ENCODE data around the gene ZSCAN5B.
"Not testable (repeated sequence)": the region's sequence is repeated elsewhere in the genome, so short reads cannot be mapped to it uniquely, and the experiment has no call there.

ZSCAN5B gene

DNA sequence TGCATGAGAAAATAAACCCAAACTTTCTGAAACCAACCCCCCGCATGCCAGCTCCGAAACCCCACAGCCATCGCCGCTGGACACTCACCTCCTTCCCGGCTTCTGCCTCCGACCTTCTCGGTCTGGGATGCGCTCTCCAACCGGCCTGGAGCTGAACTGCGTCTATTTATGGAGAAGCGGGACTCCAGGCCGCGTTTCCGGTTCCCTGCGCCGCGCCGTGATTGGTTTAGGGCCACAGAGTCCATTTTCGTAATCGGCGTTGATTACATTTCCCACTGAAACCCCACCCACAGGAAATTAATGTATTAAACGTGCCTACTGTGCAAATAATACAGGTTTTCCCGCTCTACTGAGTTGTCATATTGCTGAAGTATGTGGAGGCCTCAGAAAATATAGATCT lies at the start of gene ZSCAN5B:
Gene ZSCAN5B (minus strand): TSS at position 138 of the 400 bp plus-strand sequence. CDS start 4,731 bp downstream, outside the sequence.
- not testable (repeated sequence) for DNase-seq (ENCODE audit: low read depth, low spot score)

DNA sequence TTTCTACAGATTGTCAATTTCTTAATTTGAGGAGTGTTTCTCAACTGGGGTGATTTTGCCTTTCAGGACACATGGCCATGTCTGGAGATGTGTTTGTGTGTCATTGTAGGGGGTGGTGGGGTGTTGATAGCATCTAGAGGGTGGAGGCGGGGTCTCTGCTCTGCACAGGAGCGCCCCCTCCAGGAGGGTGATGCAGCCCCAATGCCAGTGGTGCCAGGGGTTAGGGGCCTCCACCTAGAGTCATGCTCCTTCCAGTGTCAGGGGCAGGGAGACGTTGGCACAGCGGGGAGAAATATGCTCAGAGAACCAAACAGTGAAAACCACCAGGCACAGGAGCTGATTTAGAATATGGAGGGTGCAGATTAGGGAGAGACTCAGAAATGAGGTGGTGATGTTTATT lies 48.2 kb upstream of the ZSCAN5B start:
- DNase-seq (ENCODE audit: low read depth, low spot score), result not testable (repeated sequence)

- DNase-seq (ENCODE audit: low read depth, low spot score), result no peak
These were observed 47.6 kb upstream of the ZSCAN5B start for GRCh38 chr19:56245121-56245740.

- DNase-seq (ENCODE audit: low read depth, low spot score), result no peak
These were observed 25.9 kb upstream of the ZSCAN5B start for GRCh38 chr19:56223481-56223880.

DNA sequence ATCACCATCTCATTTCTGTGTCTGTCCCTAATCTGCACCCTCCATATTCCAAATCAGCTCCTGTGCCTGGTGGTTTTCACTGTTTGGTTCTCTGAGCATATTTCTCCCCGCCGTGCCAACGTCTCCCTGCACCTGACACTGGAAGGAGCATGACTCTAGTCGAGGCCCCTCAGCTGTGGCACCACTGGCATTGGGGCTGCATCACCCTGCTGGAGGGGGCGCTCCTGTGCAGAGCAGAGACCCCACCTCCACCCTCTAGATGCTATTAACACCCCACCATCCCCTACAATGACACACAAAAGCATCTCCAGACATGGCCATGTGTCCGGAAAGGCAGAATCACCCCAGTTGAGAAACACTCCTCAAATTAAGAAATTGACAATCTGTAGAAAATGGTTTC lies 25.3 kb upstream of the ZSCAN5B start:
- DNase-seq (ENCODE audit: low read depth, low spot score), result no peak

DNA sequence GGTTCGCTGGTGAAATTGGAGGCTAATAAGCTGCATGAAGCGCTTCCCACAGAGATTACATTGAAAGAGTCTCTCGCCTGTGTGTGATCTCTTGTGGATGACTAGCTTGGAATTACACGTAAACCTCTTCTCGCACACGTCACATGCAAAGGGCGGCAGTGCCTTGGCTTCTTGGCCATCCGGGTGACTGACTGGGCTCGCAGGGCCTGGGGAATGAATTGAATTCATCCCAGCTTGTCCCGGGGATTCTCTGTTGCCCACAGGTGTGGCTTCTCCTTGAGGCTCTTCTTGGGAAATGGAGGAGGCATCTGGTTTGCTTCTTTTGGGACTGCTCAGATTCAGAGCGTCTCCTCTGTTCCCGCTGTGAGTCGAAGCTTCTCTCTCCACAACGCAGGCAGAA lies 24.3 kb upstream of the ZSCAN5B start:
- DNase-seq (ENCODE audit: low read depth, low spot score), result no peak

- not testable (repeated sequence) for DNase-seq (ENCODE audit: low read depth, low spot score)
These were observed 23.9 kb upstream of the ZSCAN5B start for GRCh38 chr19:56221442-56221841.

GRCh38 chr19:56218961-56219360 lies 21.4 kb upstream of the ZSCAN5B start:
- DNase-seq (ENCODE audit: low read depth, low spot score), result no peak

- DNase-seq (ENCODE audit: low read depth, low spot score), result no peak
These were observed 19.7 kb upstream of the ZSCAN5B start for GRCh38 chr19:56217039-56217949.

GRCh38 chr19:56211718-56212117 lies 14.1 kb upstream of the ZSCAN5B start:
- DNase-seq (ENCODE audit: low read depth, low spot score), result no peak

DNA sequence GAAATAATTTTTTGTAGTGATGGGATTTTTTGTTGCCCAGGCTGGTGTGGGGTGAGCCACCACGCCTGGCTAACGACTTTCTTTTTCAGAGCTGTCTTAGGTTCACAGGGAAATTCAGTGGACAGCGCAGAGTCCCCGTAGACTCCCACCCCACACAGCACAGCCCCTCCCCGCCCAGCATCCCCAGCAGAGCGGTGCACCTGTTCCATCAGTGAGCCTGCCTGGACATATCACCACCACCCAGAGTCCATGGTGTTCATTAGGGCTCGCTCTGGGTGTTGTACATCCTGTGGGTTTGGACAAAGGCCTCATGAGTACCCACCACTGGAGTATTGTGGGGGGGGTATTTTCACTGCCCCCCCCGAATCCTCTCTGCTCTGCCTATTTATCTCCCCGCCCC lies 12.5 kb upstream of the ZSCAN5B start:
- DNase-seq (ENCODE audit: low read depth, low spot score), result not testable (repeated sequence)

GRCh38 chr19:56209091-56209490 lies 11.5 kb upstream of the ZSCAN5B start:
- DNase-seq (ENCODE audit: low read depth, low spot score), result no peak

DNA sequence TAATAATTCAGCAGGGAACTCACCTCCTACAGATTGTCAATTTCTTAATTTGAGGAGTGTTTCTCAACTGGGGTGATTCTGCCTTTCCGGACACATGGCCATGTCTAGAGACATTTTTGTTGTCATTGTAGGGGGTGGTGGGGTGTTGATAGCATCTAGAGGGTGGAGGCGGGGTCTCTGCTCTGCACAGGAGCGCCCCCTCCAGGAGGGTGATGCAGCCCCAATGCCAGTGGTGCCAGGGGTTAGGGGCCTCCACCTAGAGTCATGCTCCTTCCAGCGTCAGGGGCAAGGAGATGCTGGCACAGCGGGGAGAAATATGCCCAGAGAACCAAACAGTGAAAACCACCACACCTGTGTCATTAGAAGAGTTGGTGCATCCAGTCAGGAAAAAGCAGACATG lies 10.0 kb upstream of the ZSCAN5B start:
- not testable (repeated sequence) for DNase-seq (ENCODE audit: low read depth, low spot score)

DNA sequence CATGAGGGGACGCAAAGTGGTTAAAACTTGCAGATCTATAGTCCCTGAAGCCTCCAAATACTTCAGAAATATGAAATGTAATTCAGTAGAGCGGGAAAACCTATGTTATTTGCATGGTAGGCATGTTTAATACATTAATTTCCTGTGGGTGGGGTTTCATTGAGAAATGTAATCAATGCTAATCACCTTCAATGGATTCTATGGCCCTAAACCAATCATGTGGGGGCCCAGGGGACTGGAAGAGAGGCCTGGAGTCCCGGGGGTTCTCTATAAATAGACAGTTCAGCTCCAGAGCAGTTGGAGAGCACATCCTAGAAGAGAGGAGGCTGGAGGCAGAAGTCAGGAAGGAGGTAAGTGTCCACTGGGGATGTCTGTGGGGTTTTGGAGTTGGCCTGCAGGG lies 4.4 kb upstream of the ZSCAN5B start, which contains the start of gene ZSCAN5C:
Gene ZSCAN5C (plus strand): TSS at position 301 of the 400 bp plus-strand sequence. CDS start 3,641 bp downstream, outside the sequence.
- DNase-seq (ENCODE audit: low read depth, low spot score), result no peak

DNA sequence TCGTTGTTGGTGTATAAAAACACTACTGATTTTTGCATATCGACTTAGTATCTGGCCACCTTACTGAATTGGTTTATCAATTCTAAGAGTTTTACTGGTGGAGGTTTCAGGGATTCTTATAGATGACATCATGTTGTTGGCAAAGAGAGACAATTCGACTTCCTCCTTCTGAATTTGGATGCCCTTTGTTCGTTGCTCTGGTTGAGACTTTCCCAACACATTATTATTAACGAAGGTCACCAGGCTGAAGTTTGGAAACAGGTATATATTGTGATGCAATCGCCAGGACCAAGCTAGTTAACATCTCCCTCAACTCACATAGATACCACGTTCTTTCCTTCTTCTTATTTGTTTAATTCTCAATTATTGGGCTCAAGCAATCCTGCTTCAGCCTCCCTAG lies 2.1 kb upstream of the ZSCAN5B start:
- no peak for DNase-seq (ENCODE audit: low read depth, low spot score)

- no peak for DNase-seq (ENCODE audit: low read depth, low spot score)
These were observed 3.5 kb downstream of the ZSCAN5B start for GRCh38 chr19:56193981-56194640.

GRCh38 chr19:56191711-56192110 lies 5.9 kb downstream of the ZSCAN5B start:
- no peak for DNase-seq (ENCODE audit: low read depth, low spot score)

DNA sequence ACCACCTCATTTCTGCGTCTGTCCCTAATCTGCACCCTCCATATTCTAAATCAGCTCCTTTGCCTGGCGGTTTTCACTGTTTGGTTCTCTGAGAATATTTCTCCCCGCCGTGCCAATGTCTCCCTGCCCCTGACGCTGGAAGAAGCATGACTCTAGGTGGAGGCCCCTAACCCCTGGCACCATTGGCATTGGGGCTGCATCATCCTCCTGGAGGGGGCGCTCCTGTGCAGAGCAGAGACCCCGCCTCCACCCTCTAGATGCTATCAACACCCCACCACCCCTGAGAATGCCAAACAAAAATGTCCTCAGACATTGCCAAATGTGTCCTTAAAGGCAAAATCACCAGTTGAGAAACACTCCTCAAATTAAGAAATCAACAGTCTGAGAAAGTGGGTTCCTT lies 6.5 kb downstream of the ZSCAN5B start:
- DNase-seq (ENCODE audit: low read depth, low spot score), result no peak

- DNase-seq (ENCODE audit: low read depth, low spot score), result no peak
These were observed 7.8 kb downstream of the ZSCAN5B start for GRCh38 chr19:56189785-56190184.

DNA sequence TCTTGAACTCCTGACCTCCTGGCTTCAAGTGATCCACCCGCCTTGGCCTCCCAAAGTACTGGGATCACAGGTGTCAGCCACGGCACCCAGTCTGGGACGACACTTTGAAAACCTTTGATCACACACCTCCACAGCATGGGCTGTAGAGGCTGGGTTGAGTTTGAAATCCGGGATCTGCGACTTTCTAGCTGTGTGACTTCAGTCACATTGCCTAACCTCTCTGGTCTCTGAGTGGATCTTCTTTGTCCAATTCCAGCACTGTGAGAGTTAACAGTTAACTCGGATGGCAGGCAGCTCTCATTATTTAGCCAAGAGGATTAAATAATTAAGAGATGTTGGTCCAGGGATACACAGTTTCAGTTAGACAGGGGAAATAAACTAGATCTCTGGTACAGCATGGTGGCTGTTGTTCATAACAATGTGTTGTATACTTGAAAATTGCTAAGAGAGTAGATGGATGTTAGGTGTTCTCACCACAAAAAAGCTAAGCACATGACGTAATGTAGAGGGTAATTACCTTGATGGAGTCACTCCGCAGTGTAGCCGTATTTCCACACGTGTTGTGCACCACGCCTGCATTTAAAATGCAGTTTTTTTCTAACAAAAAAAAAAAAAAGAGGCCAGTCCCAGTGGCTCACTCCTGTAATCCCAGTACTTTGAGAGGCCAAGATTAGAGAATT lies 19.9 kb downstream of the ZSCAN5B start:
- DNase-seq (ENCODE audit: low read depth, low spot score), result no peak

DNA sequence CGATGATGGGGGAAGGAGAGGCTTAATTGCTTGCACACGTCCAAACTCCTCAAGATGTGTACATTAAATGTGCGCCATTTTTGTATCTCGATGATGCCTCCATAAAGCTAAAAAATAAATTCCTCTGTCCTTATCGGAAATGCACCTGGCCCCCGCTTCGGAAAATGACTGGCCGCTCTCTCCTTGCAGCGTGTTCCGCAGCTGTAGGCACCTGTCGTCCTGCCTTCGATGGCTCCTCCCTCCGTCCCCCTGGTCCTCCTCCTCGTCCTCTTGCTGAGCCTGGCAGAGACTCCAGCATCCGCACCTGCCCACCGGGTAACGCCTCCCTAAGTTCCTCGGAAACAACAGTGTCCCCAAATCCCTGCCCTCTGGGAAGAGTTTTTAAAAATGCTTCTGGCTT lies 20.7 kb downstream of the ZSCAN5B start:
- no peak for DNase-seq (ENCODE audit: low read depth, low spot score)

GRCh38 chr19:56176310-56176709 lies 21.3 kb downstream of the ZSCAN5B start:
- not testable (repeated sequence) for DNase-seq (ENCODE audit: low read depth, low spot score)

Measured in activated naive CD8-positive, alpha-beta T cell treated with anti-CD3 and anti-CD28 coated beads, Interleukin-2, amount 50 U/mL, for 16 hours (primary cell).